Prostate gland (tissue), 2 donors: Measurements from ENCODE around the gene PIKFYVE.

Source experiments
- POLR2A ChIP-seq: fragments of 450-650 bp; IDR thresholded peaks from one replicate; pipeline ENCODE4 v1.6.1; 2016; ENCODE audit warnings: antibody characterized with exemption, mild to moderate bottlenecking
- POLR2AphosphoS5 ChIP-seq: sonication (generic); formaldehyde crosslinking; IDR thresholded peaks from one replicate; pipeline ENCODE4 v1.6.1; 2017; ENCODE audit warnings: antibody characterized with exemption
- TF ChIP-seq, protein P1 (sequence below), 4 experiments: fragments of 200-600 bp in 2 of 4; fragments of 450-650 bp in 2 of 4; sonication (generic) in 2 of 4; IDR thresholded peaks; 1 replicate in 3 of 4; 2 replicates in 1 of 4; pipeline ENCODE4 v1.5.1; 2016 to 2019; ENCODE audit warnings: antibody characterized with exemption in 4 of 4, mild to moderate bottlenecking in 2 of 4, moderate library complexity in 2 of 4

DNA sequence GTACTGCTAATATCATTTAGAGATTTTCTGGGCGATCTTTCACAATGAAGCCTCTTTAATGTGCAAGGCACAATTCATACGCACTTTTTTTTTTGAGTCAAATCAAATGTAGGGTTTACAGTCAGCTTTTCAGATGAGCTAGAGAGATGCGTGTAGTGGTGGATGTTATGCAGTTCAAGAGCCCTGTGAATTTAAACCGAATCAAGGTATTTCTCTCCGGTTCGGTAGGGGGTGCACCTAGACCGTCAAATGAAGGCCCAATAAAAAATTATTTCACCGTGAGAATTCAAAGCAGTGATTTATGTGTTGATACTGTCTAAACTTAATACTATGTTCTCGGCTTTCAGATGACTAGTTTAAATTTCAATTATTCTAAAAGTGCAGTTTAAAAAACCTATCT lies 141.6 kb downstream of the PIKFYVE start:
- TF ChIP-seq, protein P1, sequence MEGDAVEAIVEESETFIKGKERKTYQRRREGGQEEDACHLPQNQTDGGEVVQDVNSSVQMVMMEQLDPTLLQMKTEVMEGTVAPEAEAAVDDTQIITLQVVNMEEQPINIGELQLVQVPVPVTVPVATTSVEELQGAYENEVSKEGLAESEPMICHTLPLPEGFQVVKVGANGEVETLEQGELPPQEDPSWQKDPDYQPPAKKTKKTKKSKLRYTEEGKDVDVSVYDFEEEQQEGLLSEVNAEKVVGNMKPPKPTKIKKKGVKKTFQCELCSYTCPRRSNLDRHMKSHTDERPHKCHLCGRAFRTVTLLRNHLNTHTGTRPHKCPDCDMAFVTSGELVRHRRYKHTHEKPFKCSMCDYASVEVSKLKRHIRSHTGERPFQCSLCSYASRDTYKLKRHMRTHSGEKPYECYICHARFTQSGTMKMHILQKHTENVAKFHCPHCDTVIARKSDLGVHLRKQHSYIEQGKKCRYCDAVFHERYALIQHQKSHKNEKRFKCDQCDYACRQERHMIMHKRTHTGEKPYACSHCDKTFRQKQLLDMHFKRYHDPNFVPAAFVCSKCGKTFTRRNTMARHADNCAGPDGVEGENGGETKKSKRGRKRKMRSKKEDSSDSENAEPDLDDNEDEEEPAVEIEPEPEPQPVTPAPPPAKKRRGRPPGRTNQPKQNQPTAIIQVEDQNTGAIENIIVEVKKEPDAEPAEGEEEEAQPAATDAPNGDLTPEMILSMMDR (IDR thresholded peaks at IDR 0.05), result peak in 1 of 4 experiments; percentile 33
- TF ChIP-seq POLR2A (no peak), POLR2AphosphoS5 (no peak)
